B cell (primary cell): Measurements from ENCODE around the gene RAB22A. TPM values are rescaled to one million over a fixed set of nuclear protein-coding genes. Genes with fewer than 3 reads are reported as not detected.

ENCODE experiments used
- ATAC-seq: fragments of 200-7000 bp; cut with Tn5 transposase; one replicate; pipeline ENCODE4 v1.10.0; 2021; ENCODE audit warnings: low read depth, mild to moderate bottlenecking, moderate number of reproducible peaks, moderate library complexity
- CTCF ChIA-PET: fragments of 350-600 bp; sonication (Branson Sonifier 250); formaldehyde crosslinking; loops from one replicate; lab custom pipeline; 2021; ENCODE audit warnings: antibody characterized with exemption, inconsistent platforms; lab: Charles Lee
- POLR2A ChIA-PET: fragments of 350-600 bp; sonication (Branson Sonifier 250); formaldehyde crosslinking; loops from one replicate; lab custom pipeline; 2021; ENCODE audit warnings: antibody characterized with exemption; lab: Charles Lee
- DNase-seq: peaks from one replicate; pipeline ENCODE4 v3.0.0; 2013
- H2AFZ ChIP-seq: 2 replicates; pipeline ENCODE4 v1.6.1; 2012; ENCODE audit warnings: mild to moderate bottlenecking, low read depth, low read length; ENCODE audit not compliant: insufficient read depth, poor library complexity, severe bottlenecking
- H3K27ac ChIP-seq, 2 donors: 1 replicate in 1 of 2; 2 replicates in 1 of 2; pipeline ENCODE4 v1.5.1; 2012 to 2013; ENCODE audit warnings: low read length in 2 of 2, mild to moderate bottlenecking in 2 of 2, moderate library complexity in 1 of 2
- H3K27me3 ChIP-seq, 4 experiments: fragments of 200-600 bp in 1 of 4; sonication (generic) in 1 of 4; replicated peaks in 1 of 4; 1 replicate in 2 of 4; 2 replicates in 2 of 4; pipeline versions ENCODE4 v1.6.1 to v1.7.0; 2013 to 2016; ENCODE audit warnings: low read length in 3 of 4, mild to moderate bottlenecking in 2 of 4, mixed read lengths in 1 of 4, moderate library complexity in 1 of 4; ENCODE audit not compliant: insufficient read depth in 4 of 4, control insufficient read depth in 3 of 4; ENCODE audit errors: control extremely low read depth in 1 of 4
- H3K36me3 ChIP-seq, 2 experiments: replicated peaks in 1 of 2; 1 replicate in 1 of 2; 2 replicates in 1 of 2; pipeline versions ENCODE4 v1.6.1 to v1.7.1; 2013; ENCODE audit warnings: low read length in 1 of 2; ENCODE audit not compliant: insufficient read depth in 2 of 2, control insufficient read depth in 1 of 2; ENCODE audit errors: control extremely low read depth in 1 of 2, extremely low read depth in 1 of 2
- H3K4me1 ChIP-seq, 2 donors: fragments of 200-600 bp in 1 of 2; sonication (generic) in 1 of 2; 1 replicate in 1 of 2; 2 replicates in 1 of 2; pipeline versions ENCODE4 v1.5.1 to v1.6.1; 2013 to 2017; ENCODE audit warnings: low read length in 2 of 2; ENCODE audit not compliant: control insufficient read depth in 2 of 2, insufficient read depth in 2 of 2
- H3K4me2 ChIP-seq: replicated peaks from 2 replicates; pipeline ENCODE3; 2012; ENCODE audit warnings: mild to moderate bottlenecking, low read depth, low read length; ENCODE audit not compliant: poor library complexity, severe bottlenecking
- H3K4me3 ChIP-seq, 5 experiments: fragments of 200-600 bp in 1 of 5; sonication (generic) in 1 of 5; 1 replicate in 3 of 5; 2 replicates in 2 of 5; pipeline versions ENCODE4 v1.5.1 to v1.7.0; 2011 to 2016; ENCODE audit warnings: low read length in 4 of 5, mild to moderate bottlenecking in 4 of 5, low read depth in 2 of 5, control low read depth in 1 of 5, moderate library complexity in 1 of 5; ENCODE audit not compliant: insufficient read depth in 1 of 5; ENCODE audit errors: control extremely low read depth in 1 of 5, extremely low read depth in 1 of 5
- H3K79me2 ChIP-seq: fragments of 200-600 bp; sonication (generic); one replicate; pipeline ENCODE4 v1.6.0; 2016; ENCODE audit warnings: low read length; ENCODE audit not compliant: control insufficient read depth, insufficient read depth
- H3K9ac ChIP-seq: fragments of 200-600 bp; sonication (generic); 2 replicates; pipeline ENCODE4 v1.6.1; 2017; ENCODE audit warnings: mild to moderate bottlenecking, low read length, moderate library complexity
- H3K9me3 ChIP-seq, 3 donors: one replicate each; pipeline versions ENCODE4 v1.6.1 to v1.7.1; 2013; ENCODE audit warnings: low read length in 2 of 3; ENCODE audit not compliant: control insufficient read depth in 2 of 3, insufficient read depth in 1 of 3; ENCODE audit errors: control extremely low read depth in 1 of 3
- H4K20me1 ChIP-seq: 2 replicates; pipeline ENCODE4 v1.6.0; 2012; ENCODE audit warnings: mild to moderate bottlenecking, low read length; ENCODE audit not compliant: insufficient read depth, control insufficient read depth, poor library complexity, severe bottlenecking
- H3K27ac Mint-ChIP-seq: one replicate; pipeline ENCODE4 v1.8.0; 2021; ENCODE audit warnings: mixed read lengths
- H3K27me3 Mint-ChIP-seq: one replicate; pipeline ENCODE4 v1.8.0; 2021; ENCODE audit warnings: mixed read lengths
- H3K4me1 Mint-ChIP-seq: one replicate; pipeline ENCODE4 v1.8.0; 2021; ENCODE audit warnings: mixed read lengths
- H3K4me3 Mint-ChIP-seq: one replicate; pipeline ENCODE4 v1.8.0; 2021; ENCODE audit warnings: mixed read lengths
- H3K9me3 Mint-ChIP-seq: one replicate; pipeline ENCODE4 v1.8.0; 2022; ENCODE audit warnings: mixed read lengths; ENCODE audit not compliant: insufficient read depth
- EZH2 ChIP-seq: IDR thresholded peaks from 2 replicates; pipeline ENCODE4 v1.6.1; 2012; ENCODE audit warnings: borderline replicate concordance, low read depth, mild to moderate bottlenecking, moderate library complexity, low read length; ENCODE audit not compliant: insufficient read depth, poor library complexity, severe bottlenecking
- WGBS: methylation state at CpG from one replicate; pipeline ENCODE4 v1.1.5; 2013; ENCODE audit warnings: missing lambda C conversion rate; ENCODE audit not compliant: insufficient coverage; 5-methylcytosine and 5-hydroxymethylcytosine counted together
- intact Hi-C: fragments of 100-400 bp; cut with micrococcal nuclease; formaldehyde crosslinking; loops from one replicate; pipeline ENCODE4 v1.10.0; 2022
- polyA plus RNA-seq: library from polyadenylated mRNA; depleted of rRNA; stranded (reverse); fragments of >200 nt; gene quantifications from 2 replicates; pipeline ENCODE4 v1.2.3, GENCODE V29; 2012
- total RNA-seq, 2 donors: library from RNA; stranded (reverse); fragments of 120-200 nt in 1 of 2; gene quantifications; 1 replicate in 1 of 2; 2 replicates in 1 of 2; pipeline versions ENCODE4 v1.2.3 to v1.2.4, GENCODE V29; 2013 to 2022
- TF ChIP-seq, protein P1 (sequence below): fragments of 200-600 bp; IDR thresholded peaks from one replicate; pipeline ENCODE4 v1.8.0; 2022; ENCODE audit warnings: antibody characterized with exemption, mild to moderate bottlenecking

Gene RAB22A
- total and polyA plus RNA-seq, 2 donors (not counting 1 experiment from before 2014, with no cell fraction given), result 7.5 to 21.1 TPM

DNA sequence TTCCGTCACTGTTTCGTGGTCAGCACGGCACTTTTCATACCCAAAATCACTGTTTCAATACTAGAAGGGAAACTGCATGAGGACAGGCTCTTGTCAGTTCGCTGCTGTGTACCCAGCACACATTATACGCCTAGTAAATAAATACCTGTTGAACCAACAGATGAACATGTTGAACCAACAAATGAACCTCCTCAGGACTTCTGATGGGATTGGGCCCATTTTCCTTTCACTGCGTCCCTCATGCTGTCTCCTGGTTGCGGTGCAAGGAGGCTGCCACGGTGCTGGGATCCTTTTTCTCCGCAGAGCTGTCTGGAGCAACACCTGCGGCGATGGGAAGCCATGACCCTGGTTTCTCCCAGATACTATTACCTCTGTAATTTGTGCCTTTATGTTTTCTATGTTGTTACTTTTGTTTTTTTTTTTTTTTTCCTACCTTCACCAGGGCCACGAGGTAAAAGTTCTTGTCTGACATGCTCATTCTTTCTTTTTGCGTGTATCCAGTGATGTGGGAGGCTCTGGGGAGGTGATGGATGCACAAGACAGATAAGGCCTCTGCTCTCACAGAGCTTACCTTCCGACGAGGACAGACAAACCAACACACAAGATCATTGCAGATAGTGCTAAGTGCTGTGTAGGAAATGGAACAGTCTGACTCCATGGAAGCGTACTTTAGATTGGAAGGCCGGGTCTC lies 80.6 kb downstream of the RAB22A start:
- Histone ChIP-seq H3K4me1 (peaks cover 18 to 21% of the 10 kb centered on the region in 2 donors), H3K27me3 (no peaks in the 10 kb centered on the region)
- TF ChIP-seq, protein P1, sequence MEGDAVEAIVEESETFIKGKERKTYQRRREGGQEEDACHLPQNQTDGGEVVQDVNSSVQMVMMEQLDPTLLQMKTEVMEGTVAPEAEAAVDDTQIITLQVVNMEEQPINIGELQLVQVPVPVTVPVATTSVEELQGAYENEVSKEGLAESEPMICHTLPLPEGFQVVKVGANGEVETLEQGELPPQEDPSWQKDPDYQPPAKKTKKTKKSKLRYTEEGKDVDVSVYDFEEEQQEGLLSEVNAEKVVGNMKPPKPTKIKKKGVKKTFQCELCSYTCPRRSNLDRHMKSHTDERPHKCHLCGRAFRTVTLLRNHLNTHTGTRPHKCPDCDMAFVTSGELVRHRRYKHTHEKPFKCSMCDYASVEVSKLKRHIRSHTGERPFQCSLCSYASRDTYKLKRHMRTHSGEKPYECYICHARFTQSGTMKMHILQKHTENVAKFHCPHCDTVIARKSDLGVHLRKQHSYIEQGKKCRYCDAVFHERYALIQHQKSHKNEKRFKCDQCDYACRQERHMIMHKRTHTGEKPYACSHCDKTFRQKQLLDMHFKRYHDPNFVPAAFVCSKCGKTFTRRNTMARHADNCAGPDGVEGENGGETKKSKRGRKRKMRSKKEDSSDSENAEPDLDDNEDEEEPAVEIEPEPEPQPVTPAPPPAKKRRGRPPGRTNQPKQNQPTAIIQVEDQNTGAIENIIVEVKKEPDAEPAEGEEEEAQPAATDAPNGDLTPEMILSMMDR, result no peak
- no peak for TF ChIP-seq EZH2

DNA sequence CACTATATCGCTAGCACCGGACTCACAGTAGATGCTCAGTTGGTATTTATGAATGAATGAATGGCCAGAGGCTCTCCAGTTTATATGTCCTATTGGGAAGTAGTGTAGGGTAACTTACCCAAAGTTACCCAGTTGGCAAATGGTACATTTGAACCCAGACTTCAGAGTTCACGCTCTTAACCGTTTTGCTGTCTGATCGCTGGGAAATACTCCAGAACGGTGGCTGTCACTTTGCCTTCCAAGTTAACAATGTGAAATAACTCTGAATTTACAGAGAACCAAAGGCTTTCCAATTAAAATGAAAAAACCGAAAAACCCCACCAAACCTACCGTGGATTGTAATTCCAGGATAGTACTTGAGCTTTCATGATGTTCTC lies 81.1 kb downstream of the RAB22A start:
- ATAC-seq (no peak), DNase-seq (no peak)
- POLR2A ChIA-PET, result no interaction called here
- no peak overlapping the region for H2AFZ ChIP-seq
- peaks cover 0 to 6% of the 10 kb centered on the region in 2 experiments for H3K36me3 ChIP-seq
- CTCF ChIA-PET, result no interaction called here
- Mint-ChIP-seq H3K9me3 (no peaks in the 10 kb centered on the region), H3K27ac (peak overlapping the region; percentile 89), H3K27me3 (no peaks in the 10 kb centered on the region), H3K4me3 (peak overlapping the region; percentile 95), H3K4me1 (peaks cover 47% of the 10 kb centered on the region)
- no peaks in the 10 kb centered on the region for H3K9me3 ChIP-seq
- H3K79me2 ChIP-seq, result peaks cover 65% of the 10 kb centered on the region
- peaks cover 18 to 21% of the 10 kb centered on the region in 2 donors for H3K4me1 ChIP-seq
- intact Hi-C loops, result no loop called here
- peak overlapping the region in 1 of 2 donors; percentile 97 for H3K27ac ChIP-seq
- no peak overlapping the region for H3K9ac ChIP-seq
- WGBS, result 95% methylated on average over 6 of the region's 8 CpGs
- H3K4me3 ChIP-seq, result no peak overlapping the region
- TF ChIP-seq, protein P1, result no peak
- TF ChIP-seq EZH2, result no peak
- peak overlapping the region; percentile 84 for H3K4me2 ChIP-seq
- peaks cover 35% of the 10 kb centered on the region for H4K20me1 ChIP-seq
- H3K27me3 ChIP-seq, result no peaks in the 10 kb centered on the region

More for the DNA sequence above, 80.6 kb downstream of the RAB22A start:
- Mint-ChIP-seq H3K4me1 (peaks cover 42% of the 10 kb centered on the region), H3K9me3 (no peaks in the 10 kb centered on the region), H3K4me3 (peak overlapping the region; percentile 95), H3K27me3 (no peaks in the 10 kb centered on the region), H3K27ac (peak overlapping the region; percentile 89)
- peak overlapping the region; percentile 77 for H2AFZ ChIP-seq
- H3K9me3 ChIP-seq, result no peaks in the 10 kb centered on the region
- DNase-seq (no peak), ATAC-seq (no peak)
- peaks cover 34% of the 10 kb centered on the region for H4K20me1 ChIP-seq
- H3K4me3 ChIP-seq, result peak overlapping the region; percentile 48 to 86 (median 75)
- peak overlapping the region; percentile 84 for H3K4me2 ChIP-seq
- peak overlapping the region; percentile 86 for H3K9ac ChIP-seq
- intact Hi-C loops, result loop anchor here (1.0 to 5.0 kb wide), 3 partner anchors 84 to 260 kb away; no protein-coding TSS in a partner anchor
- peaks cover 59% of the 10 kb centered on the region for H3K79me2 ChIP-seq
- peaks cover 0 to 6% of the 10 kb centered on the region in 2 experiments for H3K36me3 ChIP-seq
- POLR2A ChIA-PET, result no interaction called here
- 80% methylated on average over 8 of the region's 17 CpGs for WGBS
- CTCF ChIA-PET, result interaction anchor here (1.3 to 1.4 kb wide), 2 partner anchors 18 to 62 kb away, joined by 3 to 4 read pairs; no protein-coding TSS in a partner anchor
- peak overlapping the region; percentile 97 to 99 for H3K27ac ChIP-seq
